ENCODE measurements around the gene ISLR. TPM values are rescaled to one million over a fixed set of nuclear protein-coding genes. Genes with fewer than 3 reads are reported as not detected.

The ISLR gene
- total RNA-seq, 6 experiments from 2014 or later = 1.7 to 6.3 (median 1.9) TPM

DNA sequence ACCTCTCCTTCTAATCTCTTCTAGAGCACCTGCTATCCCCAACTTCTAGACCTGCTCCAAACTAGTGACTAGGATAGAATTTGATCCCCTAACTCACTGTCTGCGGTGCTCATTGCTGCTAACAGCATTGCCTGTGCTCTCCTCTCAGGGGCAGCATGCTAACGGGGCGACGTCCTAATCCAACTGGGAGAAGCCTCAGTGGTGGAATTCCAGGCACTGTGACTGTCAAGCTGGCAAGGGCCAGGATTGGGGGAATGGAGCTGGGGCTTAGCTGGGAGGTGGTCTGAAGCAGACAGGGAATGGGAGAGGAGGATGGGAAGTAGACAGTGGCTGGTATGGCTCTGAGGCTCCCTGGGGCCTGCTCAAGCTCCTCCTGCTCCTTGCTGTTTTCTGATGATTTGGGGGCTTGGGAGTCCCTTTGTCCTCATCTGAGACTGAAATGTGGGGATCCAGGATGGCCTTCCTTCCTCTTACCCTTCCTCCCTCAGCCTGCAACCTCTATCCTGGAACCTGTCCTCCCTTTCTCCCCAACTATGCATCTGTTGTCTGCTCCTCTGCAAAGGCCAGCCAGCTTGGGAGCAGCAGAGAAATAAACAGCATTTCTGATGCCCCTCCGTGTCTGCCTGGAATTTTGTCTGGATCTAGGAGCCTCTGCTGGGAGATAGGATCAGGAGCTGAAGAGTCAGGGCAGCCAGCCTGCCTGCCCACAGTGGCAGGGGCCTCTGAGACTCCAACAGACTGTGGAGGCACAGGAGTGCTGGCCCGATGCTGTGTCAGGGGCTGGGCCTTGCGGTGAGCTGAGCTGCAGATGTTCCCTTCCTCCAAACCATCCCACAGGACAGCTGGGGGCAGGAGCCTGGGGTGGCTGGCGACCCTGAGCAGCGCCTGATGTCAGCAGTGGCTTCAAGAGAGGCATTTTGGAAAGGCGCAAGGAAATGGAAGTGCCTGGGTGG, 3.0 kb downstream of the ISLR start:
- peak overlapping the region; percentile 11; the same call in 1 of the 2 replicates for H3K4me3 Mint-ChIP-seq
- H3K9me3 Mint-ChIP-seq = no peaks in the 10 kb centered on the region
- TF ChIP-seq, protein P1, sequence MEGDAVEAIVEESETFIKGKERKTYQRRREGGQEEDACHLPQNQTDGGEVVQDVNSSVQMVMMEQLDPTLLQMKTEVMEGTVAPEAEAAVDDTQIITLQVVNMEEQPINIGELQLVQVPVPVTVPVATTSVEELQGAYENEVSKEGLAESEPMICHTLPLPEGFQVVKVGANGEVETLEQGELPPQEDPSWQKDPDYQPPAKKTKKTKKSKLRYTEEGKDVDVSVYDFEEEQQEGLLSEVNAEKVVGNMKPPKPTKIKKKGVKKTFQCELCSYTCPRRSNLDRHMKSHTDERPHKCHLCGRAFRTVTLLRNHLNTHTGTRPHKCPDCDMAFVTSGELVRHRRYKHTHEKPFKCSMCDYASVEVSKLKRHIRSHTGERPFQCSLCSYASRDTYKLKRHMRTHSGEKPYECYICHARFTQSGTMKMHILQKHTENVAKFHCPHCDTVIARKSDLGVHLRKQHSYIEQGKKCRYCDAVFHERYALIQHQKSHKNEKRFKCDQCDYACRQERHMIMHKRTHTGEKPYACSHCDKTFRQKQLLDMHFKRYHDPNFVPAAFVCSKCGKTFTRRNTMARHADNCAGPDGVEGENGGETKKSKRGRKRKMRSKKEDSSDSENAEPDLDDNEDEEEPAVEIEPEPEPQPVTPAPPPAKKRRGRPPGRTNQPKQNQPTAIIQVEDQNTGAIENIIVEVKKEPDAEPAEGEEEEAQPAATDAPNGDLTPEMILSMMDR (IDR thresholded peaks at IDR 0.05) = no peak
- peaks cover 69% of the 10 kb centered on the region for H3K4me1 Mint-ChIP-seq (ENCODE audit: low read depth)
- no peak for DNase-seq
- no peaks in the 10 kb centered on the region for H3K36me3 Mint-ChIP-seq (ENCODE audit: low read depth)
- peak overlapping the region; percentile 19 for H3K27ac Mint-ChIP-seq
- peaks cover 3% of the 10 kb centered on the region; the same call in 1 of the 2 replicates for H3K27me3 Mint-ChIP-seq (ENCODE audit: insufficient read depth)

DNA sequence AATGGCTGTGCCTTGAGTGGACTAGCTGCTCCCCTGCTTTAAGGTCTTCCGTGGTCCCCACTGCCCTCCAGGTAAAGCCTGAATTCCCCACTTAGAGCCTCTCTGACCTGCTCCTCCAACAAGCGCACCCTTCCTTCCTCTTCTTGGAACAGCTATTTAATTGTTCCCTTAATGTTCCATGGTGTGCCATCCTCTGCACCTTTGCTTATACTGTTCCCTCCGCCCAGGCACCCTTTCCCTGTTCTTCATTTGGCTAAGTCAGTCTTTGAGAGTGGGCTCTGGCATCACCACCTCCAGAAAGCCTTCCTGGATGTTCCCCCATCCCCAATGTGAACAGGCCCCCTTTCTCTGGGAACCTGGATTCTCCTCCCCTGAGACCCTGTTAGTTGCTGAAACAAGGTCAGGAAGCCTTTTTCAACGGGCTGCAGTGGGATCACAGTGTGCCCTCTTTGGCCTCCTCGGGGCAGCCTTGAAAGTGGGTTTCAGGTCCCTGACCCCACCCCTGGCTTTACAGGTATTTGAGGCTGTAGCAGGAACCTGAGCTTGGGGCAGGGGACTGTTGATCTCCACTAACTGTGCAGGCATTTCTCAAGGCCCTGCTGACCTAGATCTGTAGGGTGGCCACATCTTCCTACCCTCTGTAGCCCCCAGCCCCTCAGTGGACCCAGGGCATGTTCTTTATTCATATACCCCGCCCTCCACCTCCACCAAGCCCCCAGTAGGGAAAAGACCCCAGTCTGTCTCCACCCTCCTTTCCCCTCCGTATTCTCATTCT, 5.0 kb downstream of the ISLR start:
- H3K27me3 Mint-ChIP-seq (ENCODE audit: insufficient read depth) = no peaks in the 10 kb centered on the region; the same call in 1 of the 2 replicates
- peak overlapping the region; percentile 91 for H3K27ac Mint-ChIP-seq
- H3K4me3 Mint-ChIP-seq = peak overlapping the region; percentile 54; the same call in 1 of the 2 replicates
- H3K36me3 Mint-ChIP-seq (ENCODE audit: low read depth) = no peaks in the 10 kb centered on the region
- TF ChIP-seq, protein P1 (IDR thresholded peaks at IDR 0.05) = no peak
- H3K4me1 Mint-ChIP-seq (ENCODE audit: low read depth) = peaks cover 56% of the 10 kb centered on the region
- H3K9me3 Mint-ChIP-seq = no peaks in the 10 kb centered on the region
- DNase-seq = no peak

- Mint-ChIP-seq H3K4me1 (ENCODE audit: low read depth) (peaks cover 58% of the 10 kb centered on the region), H3K27ac (peak overlapping the region; percentile 91), H3K27me3 (ENCODE audit: insufficient read depth) (no peaks in the 10 kb centered on the region; the same call in 1 of the 2 replicates), H3K9me3 (no peaks in the 10 kb centered on the region), H3K36me3 (ENCODE audit: low read depth) (no peaks in the 10 kb centered on the region; the same call in 1 of the 2 replicates), H3K4me3 (peak overlapping the region; percentile 54)
- peak; percentile 95 for DNase-seq
- TF ChIP-seq, protein P1 (IDR thresholded peaks at IDR 0.05) = no peak
Measured at GRCh38 chr15:74179101-74179841, 5.8 kb downstream of the ISLR start.

DNA sequence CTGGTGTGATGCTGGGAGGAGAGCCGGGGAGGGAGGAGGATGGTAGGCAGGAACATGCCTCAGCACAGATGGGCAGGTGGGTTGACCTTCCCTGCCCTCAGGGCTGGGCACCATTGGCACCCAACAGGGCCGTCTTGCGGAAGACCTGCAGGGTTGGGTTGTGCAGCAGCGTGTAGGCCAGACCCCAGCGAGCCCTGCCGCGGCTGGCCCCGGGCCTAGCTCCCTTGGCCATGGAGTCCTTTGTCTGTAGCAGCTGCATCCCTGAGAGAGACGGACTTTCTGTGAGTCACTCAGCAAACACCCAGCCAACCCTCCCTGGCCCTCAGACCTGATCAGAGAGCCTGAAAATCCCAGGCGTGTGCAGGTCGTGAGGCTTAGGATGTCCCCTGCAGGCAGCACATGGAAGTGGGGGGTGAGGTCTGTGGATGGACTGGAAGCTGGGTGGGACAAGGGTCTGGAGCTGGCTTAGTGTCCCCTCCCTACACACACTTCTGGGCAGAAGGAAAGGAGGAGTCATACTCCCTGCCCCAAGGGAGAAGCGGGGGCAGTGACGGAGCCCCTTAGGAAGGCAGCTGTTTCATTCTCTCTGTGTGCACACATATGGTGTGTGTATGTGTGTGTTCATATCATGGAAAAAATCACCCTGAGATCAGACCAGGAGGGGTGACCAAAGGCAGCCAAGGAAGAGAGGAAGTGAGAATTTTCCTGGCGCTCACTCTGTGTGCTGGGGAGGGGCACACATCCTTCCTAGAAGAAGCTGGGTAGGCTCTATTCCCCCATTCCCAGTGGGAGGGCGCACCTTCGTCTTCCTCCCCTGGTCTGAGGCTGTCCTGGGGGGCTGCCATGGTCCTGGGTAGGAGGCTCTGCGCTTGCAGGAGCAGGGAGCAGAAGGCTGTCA, 6.7 kb downstream of the ISLR start:
- H3K36me3 Mint-ChIP-seq (ENCODE audit: low read depth) = no peaks in the 10 kb centered on the region; the same call in 1 of the 2 replicates
- H3K4me3 Mint-ChIP-seq = peak overlapping the region; percentile 54
- H3K27me3 Mint-ChIP-seq (ENCODE audit: insufficient read depth) = no peaks in the 10 kb centered on the region; the same call in 1 of the 2 replicates
- peak; percentile 69 for DNase-seq
- H3K4me1 Mint-ChIP-seq (ENCODE audit: low read depth) = peaks cover 68% of the 10 kb centered on the region
- H3K27ac Mint-ChIP-seq = peak overlapping the region; percentile 91
- H3K9me3 Mint-ChIP-seq = no peaks in the 10 kb centered on the region
- TF ChIP-seq, protein P1 (IDR thresholded peaks at IDR 0.05) = peak; percentile 62

Measured in HFFc6 (cell line).